Heart right ventricle (tissue), 16 donors: ENCODE results near the gene DENND4C. TPM values are rescaled to one million over a fixed set of nuclear protein-coding genes. Genes with fewer than 3 reads are reported as not detected.

Source experiments
- ATAC-seq, 8 donors: fragments of 200-7000 bp; cut with Tn5 transposase; one replicate each; pipeline ENCODE4 v1.9.1; 2020; ENCODE audit warnings: mild to moderate bottlenecking in 8 of 8, moderate library complexity in 8 of 8, moderate number of reproducible peaks in 1 of 8
- DNase-seq, 2 donors: peaks; one replicate each; pipeline ENCODE4 v3.0.0-alpha.2; 2020
- H3K27ac ChIP-seq, 10 donors: fragments of 200-600 bp; sonication (generic) in 2 of 10; one replicate each; pipeline versions ENCODE4 v1.5.0 to v1.8.0; 2020 to 2022; ENCODE audit warnings: mild to moderate bottlenecking in 3 of 10
- H3K27me3 ChIP-seq, 7 donors: fragments of 200-600 bp; one replicate each; pipeline ENCODE4 v1.8.0; 2021 to 2022; ENCODE audit warnings: mild to moderate bottlenecking in 2 of 7
- H3K36me3 ChIP-seq, 9 donors: fragments of 200-600 bp; sonication (generic) in 1 of 9; one replicate each; pipeline versions ENCODE4 v1.5.0 to v1.8.0; 2020 to 2022; ENCODE audit warnings: mild to moderate bottlenecking in 2 of 9
- H3K4me1 ChIP-seq, 9 donors: fragments of 200-600 bp; sonication (generic) in 1 of 9; one replicate each; pipeline versions ENCODE4 v1.5.0 to v1.8.0; 2020 to 2022; ENCODE audit warnings: mild to moderate bottlenecking in 4 of 9
- H3K4me3 ChIP-seq, 10 donors: fragments of 200-600 bp; sonication (generic) in 2 of 10; one replicate each; pipeline versions ENCODE4 v1.5.0 to v1.8.0; 2020 to 2022; ENCODE audit warnings: mild to moderate bottlenecking in 7 of 10, moderate library complexity in 2 of 10
- H3K9me3 ChIP-seq, 11 donors: fragments of 200-600 bp in 10 of 11; sonication (generic) in 2 of 11; one replicate each; pipeline versions ENCODE4 v1.5.0 to v1.8.0; 2013 to 2022; ENCODE audit warnings: mild to moderate bottlenecking in 2 of 11, control low read depth in 1 of 11, moderate library complexity in 1 of 11
- WGBS, 2 donors: extraction: QIAGEN DNeasy Blood & Tissue Kit; methylation state at CpG; one replicate each; pipeline ENCODE4 v1.1.7; 2013; ENCODE audit warnings: inconsistent platforms in 1 of 2; 5-methylcytosine and 5-hydroxymethylcytosine counted together
- intact Hi-C, 10 donors: fragments of 100-400 bp; cut with DNase I; formaldehyde crosslinking; loops; one replicate each; pipeline versions ENCODE4 v1.11.1 to v1.14.2; 2022
- polyA plus RNA-seq, 2 donors: library from polyadenylated mRNA; stranded (reverse); fragments of 200-250 nt; gene quantifications; one replicate each; pipeline ENCODE4 v1.2.3, GENCODE V29; 2013
- total RNA-seq, 10 donors: library from RNA; stranded (reverse); fragmentation: NEBNext Ultra II Directional in 3 of 10; extraction: Animal tissue kit (Norgen Biotek cat#: 25700) in 3 of 10; gene quantifications; one replicate each; pipeline versions ENCODE4 v1.2.1 to v1.2.4, GENCODE V29; 2021 to 2023
- TF ChIP-seq, protein P1 (sequence below), 9 donors: fragments of 200-600 bp; sonication (generic) in 2 of 9; IDR thresholded peaks; one replicate each; pipeline versions ENCODE4 v1.5.0 to v1.8.0; 2021 to 2022; ENCODE audit warnings: antibody characterized with exemption in 9 of 9, mild to moderate bottlenecking in 5 of 9, moderate library complexity in 1 of 9
- donor health status: Arrhythmogenic right ventricular cardiomyopathy.
- donor health status: ischemic (EF 13 %, LVEDD 7.1; RV severe dilation, severe dysfunction).
- donor health status: healthy with polysubstance abuse.
- donor health status: DM: no; HTN: yes; CAD: no.
- donor health status: DM: no; HTN: no; CAD: no.
- donor health status: ischemic (EF 25% LVEDD 6.9; RV normal size, moderate dysfunction).
- donor health status: ischemic (EF 25% LVEDD 5.7; RV mildly dilated, moderate dysfunction).
- donor health status: healthy.
- donor health status: DM: yes; HTN: yes; CAD: no.
- donor health status: Ischemic cardiomyopathy.
- donor health status: ischemic (EF 35%, LVEDD 5.7; RV mildly dilated, moderate dysfunction).
- donor health status: nonischemic (EF 11% LVEDD 7.7; RV severe dilation, severe dysfunction).
- donor health status: DM: yes; HTN: yes; CAD: no.
- donor health status: PGD.
- donor health status: ischemic (EF 29% LVEDD 5.4; RV normal size, mild dysfunction).
- donor health status: nonischemic (EF 23%, LVEDD 6.1; RV moderate dilation, normal function).

Gene DENND4C
- total and polyA plus RNA-seq, 12 donors: 5.4 to 28.3 (median 23.5) TPM

DNA sequence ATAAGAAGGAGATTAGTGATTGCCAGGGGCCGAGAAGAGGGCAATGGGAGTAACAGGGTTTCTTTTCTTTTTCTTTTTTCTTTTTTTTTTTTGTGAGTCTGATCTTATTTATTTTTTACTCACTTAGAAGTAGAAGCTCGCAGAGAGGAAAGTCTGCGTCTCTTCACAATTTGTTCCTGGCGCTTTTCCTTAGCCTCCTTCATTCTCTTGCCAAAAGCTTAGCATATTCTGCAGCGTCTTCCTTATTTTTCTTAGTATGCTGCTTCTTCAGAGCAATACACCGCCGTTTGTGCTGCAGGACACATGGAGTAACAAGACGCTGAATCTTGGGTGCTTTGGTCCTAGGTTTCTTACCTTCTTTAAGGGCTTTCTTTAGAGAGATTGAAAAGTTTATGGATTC, 30.3 kb upstream of the DENND4C start:
- intact Hi-C loops: no loop called here
- Histone ChIP-seq H3K4me1 (peaks cover 0 to 8% (median 0%) of the 10 kb centered on the region in 9 donors), H3K27me3 (no peaks in the 10 kb centered on the region), H3K4me3 (no peak overlapping the region), H3K9me3 (no peaks in the 10 kb centered on the region), H3K36me3 (no peaks in the 10 kb centered on the region), H3K27ac (no peak overlapping the region)
- DNase-seq (no peak), ATAC-seq (peak in 1 of 8 donors; percentile 55)
- TF ChIP-seq, protein P1, sequence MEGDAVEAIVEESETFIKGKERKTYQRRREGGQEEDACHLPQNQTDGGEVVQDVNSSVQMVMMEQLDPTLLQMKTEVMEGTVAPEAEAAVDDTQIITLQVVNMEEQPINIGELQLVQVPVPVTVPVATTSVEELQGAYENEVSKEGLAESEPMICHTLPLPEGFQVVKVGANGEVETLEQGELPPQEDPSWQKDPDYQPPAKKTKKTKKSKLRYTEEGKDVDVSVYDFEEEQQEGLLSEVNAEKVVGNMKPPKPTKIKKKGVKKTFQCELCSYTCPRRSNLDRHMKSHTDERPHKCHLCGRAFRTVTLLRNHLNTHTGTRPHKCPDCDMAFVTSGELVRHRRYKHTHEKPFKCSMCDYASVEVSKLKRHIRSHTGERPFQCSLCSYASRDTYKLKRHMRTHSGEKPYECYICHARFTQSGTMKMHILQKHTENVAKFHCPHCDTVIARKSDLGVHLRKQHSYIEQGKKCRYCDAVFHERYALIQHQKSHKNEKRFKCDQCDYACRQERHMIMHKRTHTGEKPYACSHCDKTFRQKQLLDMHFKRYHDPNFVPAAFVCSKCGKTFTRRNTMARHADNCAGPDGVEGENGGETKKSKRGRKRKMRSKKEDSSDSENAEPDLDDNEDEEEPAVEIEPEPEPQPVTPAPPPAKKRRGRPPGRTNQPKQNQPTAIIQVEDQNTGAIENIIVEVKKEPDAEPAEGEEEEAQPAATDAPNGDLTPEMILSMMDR (IDR thresholded peaks at IDR 0.05): no peak
- WGBS, 2 donors: 57 to 62% methylated on average over 8 of the region's 8 CpGs

DNA sequence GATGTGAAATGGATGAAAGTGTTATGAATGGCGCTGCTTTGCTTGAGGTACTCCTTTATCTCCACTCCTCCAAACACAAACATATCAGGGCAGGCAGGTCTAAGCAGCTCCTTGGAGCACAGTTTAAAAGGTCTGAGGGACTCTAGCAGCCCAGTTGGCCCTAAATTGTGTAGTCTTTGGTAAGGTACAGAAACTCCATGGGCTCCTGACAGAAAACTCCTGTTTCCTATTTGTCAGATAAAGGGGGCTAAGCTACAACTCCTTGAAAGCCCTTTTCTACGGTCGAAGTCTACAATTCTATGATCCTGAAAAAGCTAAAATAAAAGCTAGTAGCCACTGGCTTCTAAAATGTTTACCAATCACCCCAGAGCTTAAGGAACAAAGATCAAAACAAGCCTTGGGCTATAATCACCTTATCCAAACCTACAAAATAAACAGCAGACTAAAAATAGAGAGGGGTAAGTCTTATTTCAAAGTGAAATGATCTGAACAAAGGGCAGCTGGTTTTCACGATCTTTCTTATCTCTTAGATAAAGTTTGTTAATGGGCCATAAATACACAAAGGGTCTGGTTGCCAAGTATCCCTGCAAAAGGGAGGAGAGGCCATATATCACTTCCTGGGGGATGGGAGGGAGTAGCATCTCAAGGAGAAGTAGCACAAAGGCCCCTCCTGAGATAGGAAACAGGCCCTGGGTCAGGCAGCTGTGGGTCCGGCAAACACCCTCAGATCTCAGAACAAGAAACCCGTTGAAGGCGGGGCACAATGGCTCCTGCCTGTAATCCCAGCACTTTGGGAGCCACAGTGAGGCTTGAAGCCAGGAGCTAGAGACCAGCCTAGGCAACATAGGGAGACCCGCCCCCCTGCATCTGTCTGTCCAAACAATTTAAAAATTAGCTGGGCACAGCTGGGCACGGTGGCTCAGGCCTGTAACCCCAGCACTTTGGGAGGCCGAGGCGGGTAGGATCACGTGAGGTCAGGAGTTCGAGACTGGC, 28.3 kb upstream of the DENND4C start:
- H3K36me3 ChIP-seq: no peaks in the 10 kb centered on the region
- 69% methylated on average over 13 of the region's 13 CpGs for WGBS, 2 donors
- TF ChIP-seq, protein P1 (IDR thresholded peaks at IDR 0.05): no peak
- no peak overlapping the region for H3K4me3 ChIP-seq
- intact Hi-C loops: no loop called here
- H3K27me3 ChIP-seq: no peaks in the 10 kb centered on the region
- no peak overlapping the region for H3K27ac ChIP-seq
- ATAC-seq: peak in 1 of 8 donors; percentile 22
- DNase-seq: no peak
- peaks cover 0 to 8% (median 0%) of the 10 kb centered on the region in 9 donors for H3K4me1 ChIP-seq
- H3K9me3 ChIP-seq: no peaks in the 10 kb centered on the region

DNA sequence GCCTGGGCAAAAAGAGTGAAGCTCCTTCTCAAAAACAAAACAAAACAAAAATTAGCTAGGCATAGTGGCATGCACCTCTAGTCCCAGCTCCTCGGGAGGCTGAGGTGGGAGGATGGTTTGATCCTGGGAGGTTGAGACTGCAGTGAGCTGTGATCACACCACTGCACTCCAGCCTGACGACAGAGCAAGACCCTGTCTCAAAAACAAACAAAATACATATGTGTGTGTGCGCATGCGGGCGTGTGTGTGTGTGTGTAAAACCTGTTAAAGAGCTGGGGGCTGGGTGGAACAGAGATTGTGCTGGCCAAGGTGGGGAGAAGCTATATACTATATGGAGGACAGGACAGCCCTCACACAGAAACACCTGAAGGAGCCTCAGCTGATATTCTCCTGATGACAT, 27.4 kb upstream of the DENND4C start:
- ATAC-seq (no peak), DNase-seq (no peak)
- 96 to 97% methylated on average over 5 of the region's 5 CpGs for WGBS, 2 donors

DNA sequence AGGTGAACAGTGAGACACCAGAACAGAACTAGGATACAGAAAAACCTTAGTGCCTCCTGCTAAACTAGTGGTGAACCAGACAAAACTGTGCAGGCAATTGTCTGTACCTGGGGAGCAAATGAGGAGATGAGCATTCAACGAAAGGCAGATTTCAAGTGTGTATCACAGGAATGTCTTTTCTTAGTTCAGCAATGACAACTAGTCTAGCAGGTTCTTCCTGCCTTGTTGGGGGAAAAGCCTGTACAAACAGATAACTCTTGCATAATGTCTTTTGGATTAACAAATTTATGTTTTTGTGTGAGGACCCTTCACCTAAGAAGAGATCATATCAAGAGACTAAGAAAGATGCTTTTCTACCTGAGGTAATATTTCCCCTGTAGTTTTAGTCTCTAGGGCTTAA, 21.8 kb upstream of the DENND4C start:
- Histone ChIP-seq H3K27me3 (no peaks in the 10 kb centered on the region), H3K4me3 (no peak overlapping the region), H3K9me3 (no peaks in the 10 kb centered on the region), H3K4me1 (no peaks in the 10 kb centered on the region), H3K36me3 (no peaks in the 10 kb centered on the region), H3K27ac (no peak overlapping the region)
- intact Hi-C loops: no loop called here
- DNase-seq (no peak), ATAC-seq (no peak)
- TF ChIP-seq, protein P1 (IDR thresholded peaks at IDR 0.05): no peak
- 88 to 91% methylated on average over 1 of the region's 1 CpG for WGBS, 2 donors

More for the DNA sequence above, 27.4 kb upstream of the DENND4C start:
- H3K27ac ChIP-seq: no peak overlapping the region
- H3K4me1 ChIP-seq: peaks cover 0 to 8% (median 0%) of the 10 kb centered on the region in 9 donors
- TF ChIP-seq, protein P1 (IDR thresholded peaks at IDR 0.05): no peak
- no peaks in the 10 kb centered on the region for H3K9me3 ChIP-seq
- H3K4me3 ChIP-seq: no peak overlapping the region
- H3K27me3 ChIP-seq: no peaks in the 10 kb centered on the region
- no peaks in the 10 kb centered on the region for H3K36me3 ChIP-seq
- intact Hi-C loops: no loop called here
